Anterior cingulate cortex (tissue), 58 donors: Measurements from ENCODE around the gene LPGAT1.
"Not testable (repeated sequence)": the region's sequence is repeated elsewhere in the genome, so short reads cannot be mapped to it uniquely, and the experiment has no call there.

Experiments
- DNase-seq, 58 donors: peaks; one replicate each; lab custom pipeline; 2025; lab: John Stamatoyannopoulos, UW

The LPGAT1 gene, protein sequence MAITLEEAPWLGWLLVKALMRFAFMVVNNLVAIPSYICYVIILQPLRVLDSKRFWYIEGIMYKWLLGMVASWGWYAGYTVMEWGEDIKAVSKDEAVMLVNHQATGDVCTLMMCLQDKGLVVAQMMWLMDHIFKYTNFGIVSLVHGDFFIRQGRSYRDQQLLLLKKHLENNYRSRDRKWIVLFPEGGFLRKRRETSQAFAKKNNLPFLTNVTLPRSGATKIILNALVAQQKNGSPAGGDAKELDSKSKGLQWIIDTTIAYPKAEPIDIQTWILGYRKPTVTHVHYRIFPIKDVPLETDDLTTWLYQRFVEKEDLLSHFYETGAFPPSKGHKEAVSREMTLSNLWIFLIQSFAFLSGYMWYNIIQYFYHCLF

GRCh38 chr1:211830328-211831142, at the start of gene LPGAT1:
Gene LPGAT1, minus strand, starts transcription at chr1:211830763. Its CDS starts 1,467 bp downstream, at chr1:211829296.
- peak in 57 of 58 donors; percentile 9 to 88 (median 71) for DNase-seq

GRCh38 chr1:211879475-211879874, 48.9 kb upstream of the LPGAT1 start:
- DNase-seq, result no peak

GRCh38 chr1:211876851-211877590, 46.5 kb upstream of the LPGAT1 start:
- no peak for DNase-seq

DNA sequence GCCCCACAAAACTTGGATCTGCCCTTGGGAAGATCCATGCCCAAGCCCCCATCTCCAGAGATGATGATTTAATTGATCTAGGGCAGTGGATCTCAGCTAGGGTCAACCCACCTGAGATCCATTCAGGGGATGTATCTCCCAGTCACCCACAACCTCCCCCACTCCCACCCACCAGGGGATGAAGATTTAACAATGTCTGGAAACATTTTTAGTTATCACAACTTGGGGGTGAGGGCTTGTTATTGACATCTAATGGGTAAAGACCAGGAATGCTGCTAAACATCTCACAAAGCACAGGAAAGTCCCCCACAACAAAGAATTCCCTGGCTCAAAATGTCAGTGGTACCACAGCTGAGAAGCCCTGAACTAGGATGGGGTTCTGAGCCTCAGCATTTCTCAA, 45.0 kb upstream of the LPGAT1 start:
- DNase-seq, result no peak

- DNase-seq, result peak in 20 of 58 donors; percentile 2 to 47 (median 11)
Measured at GRCh38 chr1:211874521-211875347, 44.2 kb upstream of the LPGAT1 start.

DNA sequence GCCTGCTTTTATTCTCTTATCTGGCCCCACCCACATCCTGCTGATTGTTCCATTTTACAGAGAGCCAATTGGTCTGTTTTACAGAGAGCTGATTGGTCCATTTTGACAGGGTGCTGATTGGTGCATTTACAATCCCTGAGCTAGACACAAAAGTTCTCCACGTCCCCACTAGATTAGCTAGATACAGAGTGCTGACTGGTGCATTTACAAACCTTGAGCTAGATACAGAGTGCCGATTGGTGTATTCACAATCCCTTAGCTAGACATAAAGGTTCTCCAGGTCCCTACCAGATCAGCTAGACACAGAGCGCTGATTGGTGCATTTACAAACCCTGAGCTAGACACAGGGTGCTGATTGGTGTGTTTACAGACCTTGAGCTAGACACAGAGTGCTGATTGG, 43.2 kb upstream of the LPGAT1 start:
- DNase-seq, result not testable (repeated sequence)

DNA sequence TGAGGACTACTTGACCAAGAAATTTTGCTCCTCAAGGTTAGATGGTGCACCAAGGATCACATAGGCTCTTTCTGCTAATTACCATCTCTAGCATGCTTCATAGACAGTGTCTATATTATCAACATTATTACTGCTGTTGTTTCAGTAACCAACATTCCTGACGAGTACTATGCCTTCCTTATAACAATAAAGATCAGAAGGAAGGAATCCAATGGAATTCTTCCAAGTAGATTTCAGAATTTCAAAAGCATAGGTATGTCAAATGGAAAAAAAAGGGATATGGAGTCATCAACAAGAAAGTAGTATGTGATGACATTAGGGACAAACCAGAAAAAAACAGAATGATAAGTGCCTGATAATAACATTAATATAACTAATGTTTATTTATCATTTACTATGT, 39.6 kb upstream of the LPGAT1 start:
- DNase-seq, result no peak

DNA sequence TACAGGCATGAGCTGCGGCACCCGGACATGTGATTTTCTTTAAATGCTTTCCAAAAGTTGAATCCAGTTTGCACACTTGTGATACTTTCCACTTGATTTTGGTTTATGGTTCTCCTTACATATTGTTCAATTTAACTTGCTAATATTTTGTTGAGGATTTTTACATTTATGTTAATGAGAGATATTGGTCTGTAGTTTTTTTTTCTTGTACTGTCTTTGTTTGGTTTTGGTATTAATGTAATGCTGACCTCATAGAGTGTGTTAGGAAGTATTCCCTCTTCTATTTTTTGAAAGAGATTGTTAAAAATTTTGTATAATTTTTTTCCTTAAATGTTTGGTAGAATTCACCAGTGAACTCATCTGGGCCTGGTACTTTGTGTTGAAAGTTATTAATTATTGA, 34.6 kb upstream of the LPGAT1 start:
- no peak for DNase-seq

- no peak for DNase-seq
Measured at GRCh38 chr1:211859405-211859804, 28.8 kb upstream of the LPGAT1 start.

DNA sequence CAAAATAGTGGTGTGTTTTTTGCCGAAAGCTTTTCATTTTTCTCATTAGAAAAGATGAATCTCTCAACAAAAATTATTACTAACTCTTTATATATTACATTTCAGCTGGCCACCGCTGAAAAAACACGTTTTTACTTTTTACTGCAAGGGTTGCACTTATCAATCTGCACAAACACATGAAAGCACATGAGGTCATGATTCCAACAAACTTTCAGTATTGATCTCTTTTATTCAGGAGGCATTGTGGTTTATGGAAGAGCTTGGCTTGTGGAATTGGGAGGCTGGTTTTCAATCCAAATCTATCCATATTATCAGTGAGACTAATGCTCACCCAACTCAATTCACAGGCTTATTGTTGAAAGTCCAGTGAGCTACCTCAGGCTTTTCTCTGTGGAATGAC, 20.6 kb upstream of the LPGAT1 start:
- DNase-seq, result no peak

- DNase-seq, result no peak
Measured at GRCh38 chr1:211843507-211844298, 13.1 kb upstream of the LPGAT1 start.

DNA sequence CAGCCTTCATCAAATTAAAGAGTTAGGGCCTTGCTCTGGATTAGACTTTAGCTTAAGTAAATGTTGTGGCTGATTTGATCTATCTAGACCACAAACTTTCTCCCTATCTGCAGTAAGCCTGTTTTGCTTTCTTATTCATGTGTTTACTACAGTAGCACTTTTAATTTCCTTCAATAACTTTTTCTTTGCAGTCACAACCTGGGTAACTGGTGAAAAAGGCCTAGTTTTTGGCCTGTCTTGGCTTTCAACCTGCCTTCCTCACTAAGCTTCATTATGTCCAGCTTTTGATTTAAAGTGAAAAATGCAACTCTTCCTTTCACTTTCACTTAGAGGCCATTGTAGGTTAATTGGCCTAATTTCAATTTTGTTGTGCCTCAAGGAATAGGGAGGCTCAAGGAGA, 12.5 kb upstream of the LPGAT1 start:
- DNase-seq, result no peak

- DNase-seq, result no peak
Measured at GRCh38 chr1:211842518-211842917, 12.0 kb upstream of the LPGAT1 start.

DNA sequence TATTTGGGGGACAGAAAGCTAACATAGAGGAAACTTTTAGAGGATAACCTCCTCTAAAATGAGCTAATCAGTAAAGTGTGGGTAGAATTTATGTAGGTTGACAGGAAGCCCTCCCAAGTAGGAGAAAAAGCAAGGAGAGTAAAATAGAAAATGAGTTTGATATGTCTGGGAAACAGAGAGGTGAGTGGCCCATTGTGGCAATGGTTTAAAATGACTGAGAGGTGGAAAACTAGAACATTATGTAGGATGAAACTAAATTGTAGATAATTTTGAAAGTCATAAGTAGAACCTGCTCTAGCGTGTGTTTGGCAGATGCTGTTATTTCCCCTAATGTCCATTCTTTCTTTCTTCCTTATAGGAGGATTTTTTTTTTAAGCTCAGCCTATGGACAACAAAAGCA, 8.5 kb upstream of the LPGAT1 start:
- DNase-seq, result no peak

GRCh38 chr1:211833174-211833820, 2.7 kb upstream of the LPGAT1 start:
- DNase-seq, result no peak

- no peak for DNase-seq
Measured at GRCh38 chr1:211832661-211833060, 2.1 kb upstream of the LPGAT1 start.

GRCh38 chr1:211831558-211832323, 1.2 kb upstream of the LPGAT1 start:
- DNase-seq, result no peak

DNA sequence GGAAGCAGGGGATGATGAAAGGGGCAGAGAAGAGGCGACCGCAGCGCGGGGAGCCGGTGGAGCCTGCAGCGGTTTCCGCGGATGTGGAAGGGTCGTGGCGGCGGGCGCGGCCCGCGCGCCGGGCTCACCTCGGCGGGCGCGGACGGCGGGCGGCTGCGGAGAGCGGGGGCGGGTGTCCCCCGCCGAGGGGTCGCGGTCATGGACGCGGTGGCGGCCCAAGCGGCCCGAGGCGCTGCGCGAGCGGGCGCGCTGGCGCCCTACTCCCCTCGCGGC, 572 bp downstream of the LPGAT1 start:
- peak in 5 of 58 donors; percentile 31 to 58 (median 39) for DNase-seq
